Fibroblast of lung (primary cell): ENCODE measurements around the gene ALOX5.

ENCODE experiments used
- CTCF ChIP-seq, 2 donors: IDR thresholded peaks in 1 of 2; conservative IDR thresholded peaks in 1 of 2; 1 replicate in 1 of 2; 2 replicates in 1 of 2; pipeline ENCODE4 v1.5.1; 2011 to 2012; ENCODE audit warnings: low read length in 2 of 2, control low read depth in 1 of 2, inconsistent platforms in 1 of 2, low read depth in 1 of 2, mild to moderate bottlenecking in 1 of 2
- EZH2 ChIP-seq: IDR thresholded peaks from 2 replicates; pipeline ENCODE4 v1.5.1; 2012; ENCODE audit warnings: low read length, control low read depth, mild to moderate bottlenecking; ENCODE audit errors: missing control alignments

GRCh38 chr10:45407542-45407941, 33.5 kb downstream of the ALOX5 start:
- TF ChIP-seq CTCF (conservative IDR thresholded peaks at IDR 0.05 in 1 of 2, IDR thresholded peaks at IDR 0.05 in 1 of 2; ENCODE audit: low read depth in 1 of 2, low read length in 2 of 2) = no peak
- TF ChIP-seq EZH2 = no peak
